Adrenal gland (tissue), 12 donors: ENCODE measurements around the gene CHN2. TPM values are rescaled to one million over a fixed set of nuclear protein-coding genes. Genes with fewer than 3 reads are reported as not detected.

ENCODE experiments used
- DNase-seq, 7 donors: peaks; one replicate each; pipeline ENCODE4 v3.0.0-alpha.2; 2019 to 2020
- H3K27ac ChIP-seq, 5 donors: fragments of 200-600 bp; sonication (generic) in 4 of 5; 1 replicate in 3 of 5; 2 replicates in 2 of 5; pipeline versions ENCODE4 v1.5.1 to v1.8.0; 2016 to 2020; ENCODE audit warnings: mild to moderate bottlenecking in 1 of 5
- H3K27me3 ChIP-seq: fragments of 200-600 bp; 2 replicates; pipeline ENCODE4 v1.8.0; 2021
- H3K36me3 ChIP-seq, 2 donors: fragments of 200-600 bp; replicated peaks in 1 of 2; 1 replicate in 1 of 2; 2 replicates in 1 of 2; pipeline versions ENCODE4 v1.5.1 to v1.8.0; 2018 to 2022
- H3K4me1 ChIP-seq, 2 donors: fragments of 200-600 bp; replicated peaks in 1 of 2; 1 replicate in 1 of 2; 2 replicates in 1 of 2; pipeline versions ENCODE4 v1.5.1 to v1.8.0; 2018 to 2021
- H3K4me3 ChIP-seq, 4 donors: fragments of 200-600 bp; sonication (generic) in 3 of 4; one replicate each; pipeline ENCODE4 v1.5.1; 2016 to 2018
- H3K9me3 ChIP-seq, 3 donors: fragments of 200-600 bp; sonication (generic) in 1 of 3; replicated peaks in 1 of 3; 1 replicate in 2 of 3; 2 replicates in 1 of 3; pipeline versions ENCODE4 v1.5.1 to v1.8.0; 2016 to 2021
- POLR2A ChIP-seq, 2 donors: fragments of 450-650 bp; IDR thresholded peaks; one replicate each; pipeline ENCODE4 v1.6.1; 2017; ENCODE audit warnings: antibody characterized with exemption in 2 of 2, mild to moderate bottlenecking in 2 of 2, moderate library complexity in 1 of 2
- WGBS, 4 donors: extraction: QIAGEN DNeasy Blood & Tissue Kit in 2 of 4; methylation state at CpG; one replicate each; pipeline versions ENCODE4 v1.1.5 to v1.1.7; 2013 to 2017; 5-methylcytosine and 5-hydroxymethylcytosine counted together
- intact Hi-C, 2 donors: fragments of 100-400 bp; cut with DNase I; formaldehyde crosslinking; loops; one replicate each; pipeline versions ENCODE4 v1.14.1 to v1.15.0; 2022 to 2023
- polyA plus RNA-seq, 3 donors: library from polyadenylated mRNA; stranded (reverse); fragments of 200-250 nt in 2 of 3; fragments of 350-450 nt in 1 of 3; fragmentation: Illumina TruSeq in 1 of 3; extraction: RNeasy Lipid Tissue Mini Kit (QIAGEN cat#74804) in 1 of 3; gene quantifications; one replicate each; pipeline ENCODE4 v1.2.3, GENCODE V29; 2013 to 2014
- total RNA-seq, 9 donors: library from RNA; depleted of rRNA in 4 of 9; stranded (reverse); fragments of >200 nt in 4 of 9; fragments of 120-200 nt in 1 of 9; fragmentation: NEBNext Ultra II Directional in 1 of 9; extraction: Animal tissue kit (Norgen Biotek cat#: 25700) in 1 of 9; gene quantifications; one replicate each; pipeline versions ENCODE4 v1.1.0 to v1.2.4, GENCODE V29; 2013 to 2023
- TF ChIP-seq, protein P1 (sequence below), 6 experiments: fragments of 450-650 bp in 4 of 6; fragments of 200-600 bp in 2 of 6; sonication (generic) in 1 of 6; IDR thresholded peaks; 1 replicate in 5 of 6; 2 replicates in 1 of 6; pipeline versions ENCODE4 v1.5.1 to v1.8.0; 2016 to 2021; ENCODE audit warnings: antibody characterized with exemption in 6 of 6, mild to moderate bottlenecking in 2 of 6, moderate library complexity in 1 of 6
- donor health status: healthy with polysubstance abuse.
- donor health status: Bipolar disorder and iron deficiency.
- donor health status: DM: yes; HTN: yes; CAD: no.
- donor health status: DM: no; HTN: no; CAD: no.
- donor health status: DM: no; HTN: no; CAD: no.
- donor health status: DM: yes; HTN: yes; CAD: no.

The CHN2 gene
- total and polyA plus RNA-seq, 12 donors, result 2.7 to 35.4 (median 11.5) TPM

DNA sequence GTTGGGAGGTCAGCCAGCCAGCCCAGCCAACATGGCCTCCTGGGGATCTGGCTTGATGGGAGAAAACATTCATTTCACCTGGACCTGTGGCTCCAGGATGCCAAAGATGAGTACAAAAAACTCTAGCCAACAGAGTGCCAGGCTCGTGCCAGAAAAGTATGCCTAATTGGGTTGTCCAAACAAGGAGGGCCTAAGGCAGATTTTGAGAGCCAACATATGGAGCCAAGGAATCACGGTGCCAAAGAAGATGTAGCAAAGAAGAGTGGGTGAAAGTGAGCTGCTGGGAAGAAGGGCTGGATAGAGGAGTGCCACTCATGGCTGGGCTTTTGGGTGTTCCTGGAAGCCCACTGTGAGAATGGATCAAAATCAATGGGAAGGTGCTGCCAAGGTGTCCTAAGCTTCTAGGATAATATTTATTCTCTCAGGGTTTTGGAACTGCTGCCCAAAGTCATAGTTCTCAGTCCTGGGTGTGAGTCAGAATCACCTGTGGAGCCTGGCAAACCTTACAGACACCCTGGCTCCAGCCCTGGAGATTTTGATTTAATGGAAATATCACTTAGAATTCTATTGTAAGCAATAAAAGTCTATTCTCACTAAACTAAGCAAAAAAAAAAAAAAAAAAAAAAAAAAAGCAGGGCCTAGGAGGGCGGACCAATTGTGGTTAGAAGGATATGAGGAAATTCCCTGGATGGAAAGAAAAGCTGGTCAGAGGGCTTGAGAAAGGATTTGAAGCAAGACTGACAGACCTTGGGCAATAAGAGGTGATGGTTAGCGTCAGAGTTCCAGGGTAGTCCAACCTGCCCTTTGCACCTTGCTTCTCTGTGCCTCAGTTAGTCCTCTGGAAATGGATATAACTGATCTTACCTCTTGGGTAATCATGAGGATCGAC, 186.9 kb downstream of the CHN2 start:
- Histone ChIP-seq H3K4me1 (no peaks in the 10 kb centered on the region), H3K9me3 (no peaks in the 10 kb centered on the region), H3K27me3 (no peaks in the 10 kb centered on the region), H3K4me3 (no peak overlapping the region), H3K27ac (no peak overlapping the region), H3K36me3 (no peaks in the 10 kb centered on the region)
- DNase-seq, result no peak
- intact Hi-C loops, result no loop called here
- WGBS, 4 donors, result 85 to 89% (median 88%) methylated on average over 5 of the region's 5 CpGs
- TF ChIP-seq, protein P1, sequence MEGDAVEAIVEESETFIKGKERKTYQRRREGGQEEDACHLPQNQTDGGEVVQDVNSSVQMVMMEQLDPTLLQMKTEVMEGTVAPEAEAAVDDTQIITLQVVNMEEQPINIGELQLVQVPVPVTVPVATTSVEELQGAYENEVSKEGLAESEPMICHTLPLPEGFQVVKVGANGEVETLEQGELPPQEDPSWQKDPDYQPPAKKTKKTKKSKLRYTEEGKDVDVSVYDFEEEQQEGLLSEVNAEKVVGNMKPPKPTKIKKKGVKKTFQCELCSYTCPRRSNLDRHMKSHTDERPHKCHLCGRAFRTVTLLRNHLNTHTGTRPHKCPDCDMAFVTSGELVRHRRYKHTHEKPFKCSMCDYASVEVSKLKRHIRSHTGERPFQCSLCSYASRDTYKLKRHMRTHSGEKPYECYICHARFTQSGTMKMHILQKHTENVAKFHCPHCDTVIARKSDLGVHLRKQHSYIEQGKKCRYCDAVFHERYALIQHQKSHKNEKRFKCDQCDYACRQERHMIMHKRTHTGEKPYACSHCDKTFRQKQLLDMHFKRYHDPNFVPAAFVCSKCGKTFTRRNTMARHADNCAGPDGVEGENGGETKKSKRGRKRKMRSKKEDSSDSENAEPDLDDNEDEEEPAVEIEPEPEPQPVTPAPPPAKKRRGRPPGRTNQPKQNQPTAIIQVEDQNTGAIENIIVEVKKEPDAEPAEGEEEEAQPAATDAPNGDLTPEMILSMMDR (IDR thresholded peaks at IDR 0.05), result no peak
- no peak for TF ChIP-seq POLR2A (IDR thresholded peaks at IDR 0.05)

DNA sequence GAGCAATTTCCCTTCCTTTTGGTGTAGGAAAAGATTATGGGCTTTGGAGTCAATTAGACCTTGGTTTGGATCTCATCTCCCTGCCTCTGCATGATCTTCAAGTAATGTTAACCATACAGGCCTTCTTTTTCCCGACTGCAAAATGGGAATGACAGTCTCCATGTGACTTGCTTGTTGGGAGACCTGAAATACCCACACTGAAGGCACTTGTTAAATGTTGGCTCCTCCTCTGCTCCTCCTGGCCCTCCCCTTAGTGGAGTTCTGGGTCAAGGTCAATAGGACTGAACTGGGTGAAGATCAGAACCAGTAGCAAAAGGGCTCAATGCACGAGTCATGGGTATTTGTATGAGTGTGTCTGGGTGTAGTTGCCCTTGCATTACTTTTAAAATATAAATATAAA, 189.7 kb downstream of the CHN2 start:
- Histone ChIP-seq H3K36me3 (no peaks in the 10 kb centered on the region), H3K27ac (no peak overlapping the region), H3K4me1 (no peaks in the 10 kb centered on the region), H3K27me3 (no peaks in the 10 kb centered on the region), H3K4me3 (no peak overlapping the region), H3K9me3 (no peaks in the 10 kb centered on the region)
- DNase-seq, result no peak
- TF ChIP-seq, protein P1 (IDR thresholded peaks at IDR 0.05), result no peak
- TF ChIP-seq POLR2A (IDR thresholded peaks at IDR 0.05), result no peak
- intact Hi-C loops, result no loop called here
- WGBS, 4 donors, result 56 to 74% (median 68%) methylated on average over 2 of the region's 2 CpGs

- H3K27ac ChIP-seq, result no peak overlapping the region
- H3K9me3 ChIP-seq, result no peaks in the 10 kb centered on the region
- intact Hi-C loops, result no loop called here
- no peaks in the 10 kb centered on the region for H3K27me3 ChIP-seq
- no peak for DNase-seq
- no peak overlapping the region for H3K4me3 ChIP-seq
- no peaks in the 10 kb centered on the region for H3K36me3 ChIP-seq
- no peak for TF ChIP-seq POLR2A (IDR thresholded peaks at IDR 0.05)
- TF ChIP-seq, protein P1 (IDR thresholded peaks at IDR 0.05), result no peak
- no peaks in the 10 kb centered on the region for H3K4me1 ChIP-seq
- 67 to 73% (median 72%) methylated on average over 4 of the region's 4 CpGs for WGBS, 4 donors
These were observed 190.7 kb downstream of the CHN2 start for GRCh38 chr7:29385214-29385814.

- Histone ChIP-seq H3K36me3 (no peaks in the 10 kb centered on the region), H3K27ac (no peak overlapping the region), H3K4me3 (no peak overlapping the region), H3K27me3 (no peaks in the 10 kb centered on the region), H3K9me3 (no peaks in the 10 kb centered on the region), H3K4me1 (no peaks in the 10 kb centered on the region)
- TF ChIP-seq POLR2A (IDR thresholded peaks at IDR 0.05), result no peak
- TF ChIP-seq, protein P1 (IDR thresholded peaks at IDR 0.05), result no peak
- DNase-seq, result no peak
- intact Hi-C loops, result no loop called here
- WGBS, 4 donors, result 85 to 92% (median 89%) methylated on average over 4 of the region's 4 CpGs
These were observed 191.7 kb downstream of the CHN2 start for GRCh38 chr7:29386196-29386765.
